Measurements from ENCODE around the gene MPST. TPM values are rescaled to one million over a fixed set of nuclear protein-coding genes. Genes with fewer than 3 reads are reported as not detected.

The MPST gene
- total and polyA plus RNA-seq, 2 donors (not counting 1 experiment from before 2014, with no cell fraction given): 14.8 to 51.5 TPM

- no peak for TF ChIP-seq CTCF (conservative IDR thresholded peaks at IDR 0.05 in 1 of 2, IDR thresholded peaks at IDR 0.05 in 1 of 2; ENCODE audit: low read depth in 1 of 2, low read length in 2 of 2)
- TF ChIP-seq EZH2 (IDR thresholded peaks at IDR 0.05; ENCODE audit: low read length, missing control alignments): no peak
- no peak for DNase-seq (ENCODE audit: low read depth in 2 of 2)
- Histone ChIP-seq H4K20me1 (ENCODE audit: control insufficient read depth, extremely low read depth, insufficient read depth, low read length) (no peaks in the 10 kb centered on the region), H3K9me3 (ENCODE audit: control insufficient read depth, insufficient read depth, low read depth, low read length) (no peaks in the 10 kb centered on the region), H3K27me3 (ENCODE audit: control insufficient read depth, insufficient read depth, low read length) (no peaks in the 10 kb centered on the region), H3K36me3 (ENCODE audit: control insufficient read depth, insufficient read depth, low read length) (no peaks in the 10 kb centered on the region), H3K4me2 (ENCODE audit: extremely low read depth, insufficient read depth, low read length) (no peak overlapping the region), H3K79me2 (ENCODE audit: control insufficient read depth, insufficient read depth, low read length) (no peaks in the 10 kb centered on the region), H3K9ac (ENCODE audit: insufficient read depth, low read length) (no peak overlapping the region), H3K4me1 (ENCODE audit: control insufficient read depth, extremely low read depth, insufficient read depth, low read length) (no peaks in the 10 kb centered on the region), H3K4me3 (replicated peaks in 1 of 4; ENCODE audit: control extremely low read depth in 1 of 4, insufficient read depth in 1 of 4, low read depth in 3 of 4, low read length in 4 of 4) (no peak overlapping the region), H3K27ac (ENCODE audit: insufficient read depth, low read length) (no peak overlapping the region), H2AFZ (ENCODE audit: low read length) (no peak overlapping the region)
Observed at GRCh38 chr22:37062376-37062675, 42.8 kb downstream of the MPST start.

- Histone ChIP-seq H3K79me2 (ENCODE audit: control insufficient read depth, insufficient read depth, low read length) (no peaks in the 10 kb centered on the region), H3K27me3 (ENCODE audit: control insufficient read depth, insufficient read depth, low read length) (no peaks in the 10 kb centered on the region), H4K20me1 (ENCODE audit: control insufficient read depth, extremely low read depth, insufficient read depth, low read length) (no peaks in the 10 kb centered on the region), H3K36me3 (ENCODE audit: control insufficient read depth, insufficient read depth, low read length) (no peaks in the 10 kb centered on the region), H3K27ac (ENCODE audit: insufficient read depth, low read length) (no peak overlapping the region), H3K9me3 (ENCODE audit: control insufficient read depth, insufficient read depth, low read depth, low read length) (no peaks in the 10 kb centered on the region), H3K4me2 (ENCODE audit: extremely low read depth, insufficient read depth, low read length) (no peak overlapping the region), H3K9ac (ENCODE audit: insufficient read depth, low read length) (no peak overlapping the region), H2AFZ (ENCODE audit: low read length) (no peak overlapping the region), H3K4me1 (ENCODE audit: control insufficient read depth, extremely low read depth, insufficient read depth, low read length) (no peaks in the 10 kb centered on the region), H3K4me3 (replicated peaks in 1 of 4; ENCODE audit: control extremely low read depth in 1 of 4, insufficient read depth in 1 of 4, low read depth in 3 of 4, low read length in 4 of 4) (no peak overlapping the region)
- TF ChIP-seq CTCF (conservative IDR thresholded peaks at IDR 0.05 in 1 of 2, IDR thresholded peaks at IDR 0.05 in 1 of 2; ENCODE audit: low read depth in 1 of 2, low read length in 2 of 2) (no peak), EZH2 (IDR thresholded peaks at IDR 0.05; ENCODE audit: low read length, missing control alignments) (no peak)
- DNase-seq (ENCODE audit: low read depth in 2 of 2): no peak
Observed at GRCh38 chr22:37062702-37063381, 43.3 kb downstream of the MPST start.

GRCh38 chr22:37063431-37064420 is 44.2 kb downstream of the MPST start:
- no peak overlapping the region for H3K27ac ChIP-seq (ENCODE audit: insufficient read depth, low read length)
- H2AFZ ChIP-seq (ENCODE audit: low read length): no peak overlapping the region
- H3K9ac ChIP-seq (ENCODE audit: insufficient read depth, low read length): no peak overlapping the region
- peaks cover 2% of the 10 kb centered on the region for H3K27me3 ChIP-seq (ENCODE audit: control insufficient read depth, insufficient read depth, low read length)
- H3K4me1 ChIP-seq (ENCODE audit: control insufficient read depth, extremely low read depth, insufficient read depth, low read length): no peaks in the 10 kb centered on the region
- H3K36me3 ChIP-seq (ENCODE audit: control insufficient read depth, insufficient read depth, low read length): no peaks in the 10 kb centered on the region
- no peaks in the 10 kb centered on the region for H4K20me1 ChIP-seq (ENCODE audit: control insufficient read depth, extremely low read depth, insufficient read depth, low read length)
- H3K4me2 ChIP-seq (ENCODE audit: extremely low read depth, insufficient read depth, low read length): no peak overlapping the region
- no peaks in the 10 kb centered on the region for H3K9me3 ChIP-seq (ENCODE audit: control insufficient read depth, insufficient read depth, low read depth, low read length)
- no peaks in the 10 kb centered on the region for H3K79me2 ChIP-seq (ENCODE audit: control insufficient read depth, insufficient read depth, low read length)
- no peak overlapping the region for H3K4me3 ChIP-seq (replicated peaks in 1 of 4; ENCODE audit: control extremely low read depth in 1 of 4, insufficient read depth in 1 of 4, low read depth in 3 of 4, low read length in 4 of 4)
- no peak for TF ChIP-seq EZH2 (IDR thresholded peaks at IDR 0.05; ENCODE audit: low read length, missing control alignments)
- TF ChIP-seq CTCF (conservative IDR thresholded peaks at IDR 0.05 in 1 of 2, IDR thresholded peaks at IDR 0.05 in 1 of 2; ENCODE audit: low read depth in 1 of 2, low read length in 2 of 2): no peak
- DNase-seq (ENCODE audit: low read depth in 2 of 2): no peak

Measured in fibroblast of lung (primary cell).